Left renal pelvis (tissue), 4 donors: Measurements from ENCODE around the gene TNP1. TPM values are rescaled to one million over a fixed set of nuclear protein-coding genes. Genes with fewer than 3 reads are reported as not detected.

ENCODE experiments used
- DNase-seq, 4 donors: peaks; one replicate each; pipeline ENCODE4 v3.0.0-alpha.2; 2013; ENCODE audit warnings: low read depth in 4 of 4, low spot score in 3 of 4
- polyA plus RNA-seq, 4 donors: library from polyadenylated mRNA; unstranded; fragments of 120-200 nt; gene quantifications; one replicate each; pipeline ENCODE4 v1.2.1, GENCODE V29; 2013; ENCODE audit not compliant: insufficient read length in 4 of 4

TNP1 gene
- polyA plus RNA-seq: not detected

- DNase-seq: no peak
Observed at GRCh38 chr2:216859944-216860343, at the start of gene TNP1. Gene TNP1, minus strand, starts transcription at chr2:216860064. Its CDS starts 30 bp downstream, at chr2:216860034.

- no peak for DNase-seq
Observed at GRCh38 chr2:216908300-216908699, 48.4 kb upstream of the TNP1 start.

GRCh38 chr2:216905649-216906329 is 45.9 kb upstream of the TNP1 start:
- DNase-seq: no peak

- no peak for DNase-seq
Observed at GRCh38 chr2:216904974-216905373, 45.1 kb upstream of the TNP1 start.

- DNase-seq: no peak
Observed at GRCh38 chr2:216904554-216904953, 44.7 kb upstream of the TNP1 start.

GRCh38 chr2:216903470-216903869 is 43.6 kb upstream of the TNP1 start:
- no peak for DNase-seq

GRCh38 chr2:216901273-216901672 is 41.4 kb upstream of the TNP1 start:
- DNase-seq: no peak

GRCh38 chr2:216900406-216900805 is 40.5 kb upstream of the TNP1 start:
- no peak for DNase-seq

- no peak for DNase-seq
Observed at GRCh38 chr2:216897561-216898203, 37.8 kb upstream of the TNP1 start.

GRCh38 chr2:216890138-216890537 is 30.3 kb upstream of the TNP1 start:
- DNase-seq: no peak

- no peak for DNase-seq
Observed at GRCh38 chr2:216888887-216889622, 29.2 kb upstream of the TNP1 start.

GRCh38 chr2:216888081-216888480 is 28.2 kb upstream of the TNP1 start:
- DNase-seq: no peak

GRCh38 chr2:216887138-216887537 is 27.3 kb upstream of the TNP1 start:
- no peak for DNase-seq

- no peak for DNase-seq
Observed at GRCh38 chr2:216885117-216885553, 25.3 kb upstream of the TNP1 start.

GRCh38 chr2:216884347-216884746 is 24.5 kb upstream of the TNP1 start:
- no peak for DNase-seq

- no peak for DNase-seq
Observed at GRCh38 chr2:216882876-216883275, 23.0 kb upstream of the TNP1 start.

GRCh38 chr2:216881411-216881810 is 21.5 kb upstream of the TNP1 start:
- no peak for DNase-seq

- peak in 3 of 4 donors; percentile 31 to 37 (median 33) for DNase-seq
Observed at GRCh38 chr2:216880509-216881184, 20.8 kb upstream of the TNP1 start.

- no peak for DNase-seq
Observed at GRCh38 chr2:216879727-216880508, 20.1 kb upstream of the TNP1 start.

- DNase-seq: no peak
Observed at GRCh38 chr2:216878072-216878471, 18.2 kb upstream of the TNP1 start.
